Astrocyte of the spinal cord (primary cell): ENCODE measurements around the gene PXN.
"Not testable (repeated sequence)": the region's sequence is repeated elsewhere in the genome, so short reads cannot be mapped to it uniquely, and the experiment has no call there.

Experiments used
- DNase-seq: peaks from one replicate; pipeline ENCODE4 v3.0.0; 2011; ENCODE audit warnings: low read depth, low spot score
- H3K4me3 ChIP-seq: 2 replicates; pipeline ENCODE4 v1.5.1; 2011; ENCODE audit warnings: low read depth, mild to moderate bottlenecking, low read length, moderate library complexity
- CTCF ChIP-seq: IDR thresholded peaks from 2 replicates; pipeline ENCODE4 v1.5.1; 2012; ENCODE audit warnings: low read depth, mild to moderate bottlenecking, low read length, inconsistent platforms
- in situ Hi-C: cut with HindIII; loops from 2 replicates; pipeline ENCODE4 v1.10.0; 2017; ENCODE audit warnings: low sequenced_read_pairs

Gene PXN

GRCh38 chr12:120213758-120214157 is 51.8 kb downstream of the PXN start:
- in situ Hi-C loops: no loop called here
- DNase-seq: no peak
- no peak overlapping the region for H3K4me3 ChIP-seq
- no peak for TF ChIP-seq CTCF

GRCh38 chr12:120213182-120213581 is 52.3 kb downstream of the PXN start:
- in situ Hi-C loops, DNase-seq, H3K4me3 ChIP-seq: not testable (repeated sequence)

- no peak for DNase-seq
- H3K4me3 ChIP-seq: no peak overlapping the region
- TF ChIP-seq CTCF: no peak
- in situ Hi-C loops: no loop called here
Observed at GRCh38 chr12:120212301-120212700, 53.2 kb downstream of the PXN start.

- no peak overlapping the region for H3K4me3 ChIP-seq
- no peak for TF ChIP-seq CTCF
- in situ Hi-C loops: no loop called here
Observed at GRCh38 chr12:120211904-120212283, 53.6 kb downstream of the PXN start.

GRCh38 chr12:120211243-120211903 is 54.2 kb downstream of the PXN start:
- TF ChIP-seq CTCF: no peak
- no peak for DNase-seq
- H3K4me3 ChIP-seq: no peak overlapping the region
- in situ Hi-C loops: no loop called here

More at GRCh38 chr12:120211904-120212283, 53.6 kb downstream of the PXN start:
- DNase-seq: no peak

GRCh38 chr12:120209851-120210250 is 55.7 kb downstream of the PXN start:
- H3K4me3 ChIP-seq: no peak overlapping the region
- no peak for TF ChIP-seq CTCF
- in situ Hi-C loops: no loop called here
- DNase-seq: no peak

GRCh38 chr12:120207227-120207626 is 58.3 kb downstream of the PXN start:
- no peak for DNase-seq
- no peak for TF ChIP-seq CTCF
- H3K4me3 ChIP-seq: no peak overlapping the region
- in situ Hi-C loops: no loop called here

GRCh38 chr12:120206781-120207180 is 58.7 kb downstream of the PXN start:
- in situ Hi-C loops, DNase-seq, H3K4me3 ChIP-seq: not testable (repeated sequence)
